MCF 10A (cell line): ENCODE results near the gene CFAP299. TPM values are rescaled to one million over a fixed set of nuclear protein-coding genes. Genes with fewer than 3 reads are reported as not detected.

Source experiments
- BruUV-seq: library from RNA; stranded (reverse); fragments of 400-500 nt; replicated peaks from 2 replicates; lab custom pipeline; 2021; lab: Mats Ljungman, UMichigan
- CTCF ChIA-PET: fragments of 300-600 bp; sonication (Branson Sonifier 250); formaldehyde crosslinking; extraction: SDS; loops from one replicate; lab custom pipeline; 2021; ENCODE audit warnings: antibody characterized with exemption, inconsistent platforms; lab: Yijun Ruan, JAX
- POLR2A ChIA-PET: fragments of 300-600, 350-650 bp; sonication (Branson Sonifier 250); formaldehyde crosslinking; extraction: SDS; loops from one replicate; lab custom pipeline; 2020; ENCODE audit warnings: antibody characterized with exemption, inconsistent platforms; lab: Yijun Ruan, JAX
- DNase-seq: peaks from one replicate; pipeline ENCODE4 v3.0.0-alpha.2; 2018; ENCODE audit not compliant: unreplicated experiment
- H3K27ac Mint-ChIP-seq: one replicate; pipeline ENCODE4 v1.8.0; 2022; ENCODE audit warnings: mild to moderate bottlenecking, low read depth, mixed read lengths; ENCODE audit not compliant: unreplicated experiment
- H3K27me3 Mint-ChIP-seq: one replicate; pipeline ENCODE4 v1.8.0; 2022; ENCODE audit warnings: mixed read lengths; ENCODE audit not compliant: insufficient read depth, unreplicated experiment
- H3K36me3 Mint-ChIP-seq: one replicate; pipeline ENCODE4 v1.8.0; 2022; ENCODE audit warnings: mild to moderate bottlenecking, moderate library complexity, mixed read lengths; ENCODE audit not compliant: insufficient read depth, unreplicated experiment
- H3K4me1 Mint-ChIP-seq: one replicate; pipeline ENCODE4 v1.8.0; 2022; ENCODE audit warnings: mixed read lengths; ENCODE audit not compliant: insufficient read depth, unreplicated experiment
- H3K4me3 Mint-ChIP-seq: one replicate; pipeline ENCODE4 v1.8.0; 2022; ENCODE audit warnings: mild to moderate bottlenecking, moderate library complexity, mixed read lengths; ENCODE audit not compliant: unreplicated experiment
- H3K9me3 Mint-ChIP-seq: one replicate; pipeline ENCODE4 v1.8.0; 2022; ENCODE audit warnings: mixed read lengths; ENCODE audit not compliant: unreplicated experiment
- intact Hi-C: fragments of 100-400 bp; cut with micrococcal nuclease; formaldehyde crosslinking; loops from 2 replicates; pipeline ENCODE4 v1.14.1; 2022
- total RNA-seq: library from RNA; stranded (reverse); gene quantifications from 2 replicates; pipeline ENCODE4 v1.2.3, GENCODE V29; 2022
- TF ChIP-seq, protein P1 (sequence below): fragments of 200-600 bp; IDR thresholded peaks from one replicate; pipeline ENCODE4 v1.8.0; 2022; ENCODE audit warnings: antibody characterized with exemption, mild to moderate bottlenecking; ENCODE audit not compliant: unreplicated experiment

Gene CFAP299
- total RNA-seq, 1 experiment from 2014 or later = 0.33 TPM

- BruUV-seq = no TSS peak
- no peak overlapping the region for H3K4me3 Mint-ChIP-seq
- peaks cover 43% of the 10 kb centered on the region for H3K4me1 Mint-ChIP-seq
- ChIA-PET CTCF (interaction anchor here (0.6 kb wide), 1 partner anchor 1353 kb away, joined by 3 read pairs; no protein-coding TSS in a partner anchor), POLR2A (interaction anchor here (1.1 kb wide), 1 partner anchor 1366 kb away, joined by 3 read pairs; the partner anchor contains the start of gene PAQR3)
- TF ChIP-seq, protein P1, sequence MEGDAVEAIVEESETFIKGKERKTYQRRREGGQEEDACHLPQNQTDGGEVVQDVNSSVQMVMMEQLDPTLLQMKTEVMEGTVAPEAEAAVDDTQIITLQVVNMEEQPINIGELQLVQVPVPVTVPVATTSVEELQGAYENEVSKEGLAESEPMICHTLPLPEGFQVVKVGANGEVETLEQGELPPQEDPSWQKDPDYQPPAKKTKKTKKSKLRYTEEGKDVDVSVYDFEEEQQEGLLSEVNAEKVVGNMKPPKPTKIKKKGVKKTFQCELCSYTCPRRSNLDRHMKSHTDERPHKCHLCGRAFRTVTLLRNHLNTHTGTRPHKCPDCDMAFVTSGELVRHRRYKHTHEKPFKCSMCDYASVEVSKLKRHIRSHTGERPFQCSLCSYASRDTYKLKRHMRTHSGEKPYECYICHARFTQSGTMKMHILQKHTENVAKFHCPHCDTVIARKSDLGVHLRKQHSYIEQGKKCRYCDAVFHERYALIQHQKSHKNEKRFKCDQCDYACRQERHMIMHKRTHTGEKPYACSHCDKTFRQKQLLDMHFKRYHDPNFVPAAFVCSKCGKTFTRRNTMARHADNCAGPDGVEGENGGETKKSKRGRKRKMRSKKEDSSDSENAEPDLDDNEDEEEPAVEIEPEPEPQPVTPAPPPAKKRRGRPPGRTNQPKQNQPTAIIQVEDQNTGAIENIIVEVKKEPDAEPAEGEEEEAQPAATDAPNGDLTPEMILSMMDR = no peak
- H3K27ac Mint-ChIP-seq = no peak overlapping the region
- DNase-seq = no peak
- H3K9me3 Mint-ChIP-seq = no peaks in the 10 kb centered on the region
- peaks cover 6% of the 10 kb centered on the region for H3K36me3 Mint-ChIP-seq
- intact Hi-C loops = no loop called here
- H3K27me3 Mint-ChIP-seq = no peaks in the 10 kb centered on the region
These were observed 30.1 kb upstream of the CFAP299 start for GRCh38 chr4:80305466-80305865.

DNA sequence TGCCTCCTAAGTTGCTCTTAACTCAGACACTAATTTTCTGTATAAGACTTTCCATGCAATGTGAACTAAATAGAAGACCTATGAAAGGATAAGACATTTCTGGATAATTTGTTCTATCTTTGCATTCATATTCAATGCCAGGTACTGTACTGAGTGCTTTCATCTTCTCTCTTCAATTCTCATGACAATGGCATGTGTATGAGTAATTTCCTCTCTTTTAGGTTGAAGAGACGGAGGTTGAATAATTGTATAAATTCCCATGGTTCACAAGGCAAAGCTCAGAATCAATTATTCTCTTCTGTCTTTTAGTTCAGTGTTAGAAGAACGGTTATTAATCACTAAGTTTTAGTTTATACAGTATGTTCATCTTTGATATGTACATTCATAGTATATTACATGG, 29.3 kb upstream of the CFAP299 start:
- peaks cover 6% of the 10 kb centered on the region for H3K36me3 Mint-ChIP-seq
- POLR2A ChIA-PET = interaction anchor here (1.1 to 2.7 kb wide), 2 partner anchors 40 to 1367 kb away, joined by 3 to 15 read pairs; partner anchors contain the start of genes FGF5 and PAQR3
- BruUV-seq = no TSS peak
- CTCF ChIA-PET = no interaction called here
- H3K27me3 Mint-ChIP-seq = no peaks in the 10 kb centered on the region
- intact Hi-C loops = loop anchor here (2.0 kb wide), 1 partner anchor 39 kb away; the partner anchor contains the start of gene FGF5
- TF ChIP-seq, protein P1 = no peak
- peaks cover 43% of the 10 kb centered on the region for H3K4me1 Mint-ChIP-seq
- peak overlapping the region; percentile 11 for H3K27ac Mint-ChIP-seq
- DNase-seq = peak; percentile 30
- no peaks in the 10 kb centered on the region for H3K9me3 Mint-ChIP-seq
- H3K4me3 Mint-ChIP-seq = no peak overlapping the region

DNA sequence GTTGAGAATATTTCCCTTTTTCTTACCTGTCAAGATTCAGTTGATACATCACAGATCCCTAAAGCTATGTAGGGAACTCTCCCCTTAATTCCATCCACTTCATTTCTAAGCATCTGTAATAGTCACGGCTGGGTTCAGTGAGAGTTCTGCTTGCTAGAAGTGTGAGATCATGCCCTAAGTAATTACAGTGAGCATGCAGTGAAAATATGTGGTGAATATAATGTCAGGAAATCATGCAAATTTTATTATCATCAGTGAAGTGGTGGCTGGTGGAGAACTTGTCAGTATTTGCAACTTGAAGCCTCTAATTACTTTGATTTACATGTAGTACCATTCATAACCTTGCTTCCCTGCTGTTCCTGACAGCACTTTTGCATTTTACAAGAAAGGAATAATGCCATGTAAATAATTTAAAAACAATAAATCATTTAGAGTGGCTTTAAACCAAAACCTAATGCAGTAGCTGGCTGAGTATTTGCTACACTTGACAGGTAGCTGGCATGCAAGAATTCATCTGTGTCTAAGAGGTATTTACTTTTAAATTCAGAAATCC, 28.3 kb upstream of the CFAP299 start:
- ChIA-PET CTCF (interaction anchor here (0.7 to 1.1 kb wide), 4 partner anchors 10 to 902 kb away, joined by 3 to 5 read pairs (median 3); no protein-coding TSS in a partner anchor), POLR2A (interaction anchor here (1.0 to 2.7 kb wide), 5 partner anchors 14 to 235 kb away, joined by 3 to 15 read pairs (median 4); partner anchors contain the start of genes ANTXR2 and FGF5)
- H3K4me3 Mint-ChIP-seq = peak overlapping the region; percentile 59
- peak overlapping the region; percentile 53 for H3K27ac Mint-ChIP-seq
- H3K9me3 Mint-ChIP-seq = no peaks in the 10 kb centered on the region
- H3K36me3 Mint-ChIP-seq = peaks cover 6% of the 10 kb centered on the region
- intact Hi-C loops = loop anchor here (2.0 kb wide), 1 partner anchor 40 kb away; the partner anchor contains the start of gene FGF5
- peaks cover 43% of the 10 kb centered on the region for H3K4me1 Mint-ChIP-seq
- TF ChIP-seq, protein P1 = no peak
- no peak for DNase-seq
- no peaks in the 10 kb centered on the region for H3K27me3 Mint-ChIP-seq
- BruUV-seq = no TSS peak

DNA sequence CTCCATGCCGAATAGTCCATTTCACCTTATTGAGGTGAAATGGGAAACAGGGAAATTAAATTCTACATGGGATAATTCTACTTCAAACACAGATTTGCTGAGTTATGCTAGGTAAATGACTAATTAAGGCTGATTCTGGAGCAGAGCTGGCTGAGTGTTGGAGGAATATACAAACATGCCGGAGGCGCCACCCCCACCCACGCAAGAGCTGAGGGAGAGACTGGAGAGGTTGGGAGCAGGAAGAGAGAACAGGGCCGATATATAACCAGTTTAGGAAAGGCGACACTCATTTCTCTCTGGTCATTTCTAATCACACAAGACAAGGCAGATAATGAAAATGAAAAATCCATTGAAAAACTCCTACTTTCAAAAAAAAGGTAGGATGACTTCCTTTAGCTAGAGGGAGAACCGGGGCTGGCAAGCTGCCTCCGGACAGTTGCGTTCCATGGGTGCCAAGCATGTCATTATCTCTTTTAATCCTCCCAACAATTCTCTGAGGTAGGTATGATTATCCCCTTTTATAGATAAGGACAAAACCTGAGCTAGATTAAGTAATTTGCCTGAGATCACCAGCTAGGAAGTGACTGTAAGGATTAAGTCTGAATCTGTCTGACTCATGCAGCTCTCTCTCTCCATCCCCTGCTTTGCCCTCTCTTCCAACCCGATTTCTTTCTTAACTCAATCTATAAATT, 27.6 kb upstream of the CFAP299 start:
- no TSS peak for BruUV-seq
- POLR2A ChIA-PET = interaction anchor here (1.0 to 2.7 kb wide), 6 partner anchors 15 to 235 kb away, joined by 3 to 15 read pairs (median 4); partner anchors contain the start of genes ANTXR2 and FGF5
- intact Hi-C loops = loop anchor here (2.0 kb wide), 1 partner anchor 41 kb away; the partner anchor contains the start of gene FGF5
- DNase-seq = peak; percentile 78
- H3K27me3 Mint-ChIP-seq = no peaks in the 10 kb centered on the region
- peaks cover 43% of the 10 kb centered on the region for H3K4me1 Mint-ChIP-seq
- CTCF ChIA-PET = interaction anchor here (0.7 to 1.4 kb wide), 7 partner anchors 11 to 903 kb away, joined by 3 to 5 read pairs (median 3); partner anchors contain the start of gene CFAP299
- H3K4me3 Mint-ChIP-seq = peak overlapping the region; percentile 59
- peak overlapping the region; percentile 53 for H3K27ac Mint-ChIP-seq
- H3K36me3 Mint-ChIP-seq = peaks cover 6% of the 10 kb centered on the region
- TF ChIP-seq, protein P1 = no peak
- no peaks in the 10 kb centered on the region for H3K9me3 Mint-ChIP-seq
